Measurements from ENCODE around the gene FOXP1. TPM values are rescaled to one million over a fixed set of nuclear protein-coding genes. Genes with fewer than 3 reads are reported as not detected.

The FOXP1 gene
- total RNA-seq, 1 donor from 2014 or later = 107 TPM

GRCh38 chr3:71177375-71177774 is 406.2 kb downstream of the FOXP1 start:
- H3K27ac Mint-ChIP-seq (ENCODE audit: unreplicated experiment) = no peak overlapping the region
- H3K9me3 Mint-ChIP-seq (ENCODE audit: unreplicated experiment) = no peaks in the 10 kb centered on the region

GRCh38 chr3:71176366-71176765 is 407.2 kb downstream of the FOXP1 start:
- H3K4me3 Mint-ChIP-seq (ENCODE audit: unreplicated experiment) = no peak overlapping the region
- Histone ChIP-seq H2AFZ (ENCODE audit: low read depth, low read length) (no peak overlapping the region), H3K9ac (ENCODE audit: low read length) (no peak overlapping the region), H3K9me3 (ENCODE audit: insufficient read depth, low read depth, low read length) (no peaks in the 10 kb centered on the region), H4K20me1 (ENCODE audit: insufficient read depth, low read length) (no peaks in the 10 kb centered on the region), H3K27ac (ENCODE audit: low read depth, low read length) (no peak overlapping the region), H3K4me3 (ENCODE audit: insufficient read depth, low read depth, low read length) (no peak overlapping the region), H3K36me3 (ENCODE audit: insufficient read depth, low read length) (no peaks in the 10 kb centered on the region), H3K4me1 (ENCODE audit: insufficient read depth, low read length) (peaks cover 23% of the 10 kb centered on the region), H3K27me3 (ENCODE audit: insufficient read depth, low read length) (no peaks in the 10 kb centered on the region), H3K4me2 (ENCODE audit: low read length) (no peak overlapping the region), H3K79me2 (ENCODE audit: insufficient read depth, low read length) (no peaks in the 10 kb centered on the region)
- H3K27me3 Mint-ChIP-seq (ENCODE audit: low read depth, unreplicated experiment) = no peaks in the 10 kb centered on the region
- FAIRE-seq (no peak), DNase-seq (ENCODE audit: low read depth) (no peak)
- no peaks in the 10 kb centered on the region for H3K9me3 Mint-ChIP-seq (ENCODE audit: unreplicated experiment)
- no peak overlapping the region for H3K27ac Mint-ChIP-seq (ENCODE audit: unreplicated experiment)
- H3K36me3 Mint-ChIP-seq (ENCODE audit: low read depth, unreplicated experiment) = peaks cover 17% of the 10 kb centered on the region
- no peak for TF ChIP-seq CTCF (IDR thresholded peaks at IDR 0.05; ENCODE audit: insufficient read depth, low read depth, low read length)
- TF ChIP-seq EZH2 (IDR thresholded peaks at IDR 0.05; ENCODE audit: insufficient read depth, low read length) = no peak
- peaks cover 23% of the 10 kb centered on the region for H3K4me1 Mint-ChIP-seq (ENCODE audit: low read depth, unreplicated experiment)

More at GRCh38 chr3:71177375-71177774, 406.2 kb downstream of the FOXP1 start:
- no peak overlapping the region for H2AFZ ChIP-seq (ENCODE audit: low read depth, low read length)
- no peaks in the 10 kb centered on the region for H3K79me2 ChIP-seq (ENCODE audit: insufficient read depth, low read length)
- H3K4me1 Mint-ChIP-seq (ENCODE audit: low read depth, unreplicated experiment) = peaks cover 22% of the 10 kb centered on the region
- no peaks in the 10 kb centered on the region for H4K20me1 ChIP-seq (ENCODE audit: insufficient read depth, low read length)
- no peaks in the 10 kb centered on the region for H3K9me3 ChIP-seq (ENCODE audit: insufficient read depth, low read depth, low read length)
- no peaks in the 10 kb centered on the region for H3K27me3 Mint-ChIP-seq (ENCODE audit: low read depth, unreplicated experiment)
- H3K36me3 ChIP-seq (ENCODE audit: insufficient read depth, low read length) = no peaks in the 10 kb centered on the region
- H3K27ac ChIP-seq (ENCODE audit: low read depth, low read length) = no peak overlapping the region
- no peak overlapping the region for H3K4me3 ChIP-seq (ENCODE audit: insufficient read depth, low read depth, low read length)
- H3K9ac ChIP-seq (ENCODE audit: low read length) = no peak overlapping the region
- peaks cover 20% of the 10 kb centered on the region for H3K4me1 ChIP-seq (ENCODE audit: insufficient read depth, low read length)
- H3K27me3 ChIP-seq (ENCODE audit: insufficient read depth, low read length) = no peaks in the 10 kb centered on the region
- FAIRE-seq (no peak), DNase-seq (ENCODE audit: low read depth) (no peak)
- H3K4me2 ChIP-seq (ENCODE audit: low read length) = no peak overlapping the region
- no peak overlapping the region for H3K4me3 Mint-ChIP-seq (ENCODE audit: unreplicated experiment)
- H3K36me3 Mint-ChIP-seq (ENCODE audit: low read depth, unreplicated experiment) = peaks cover 17% of the 10 kb centered on the region
- no peak for TF ChIP-seq EZH2 (IDR thresholded peaks at IDR 0.05; ENCODE audit: insufficient read depth, low read length)
- TF ChIP-seq CTCF (IDR thresholded peaks at IDR 0.05; ENCODE audit: insufficient read depth, low read depth, low read length) = no peak

- peak; percentile 41 for DNase-seq (ENCODE audit: low read depth)
- Mint-ChIP-seq H3K27me3 (ENCODE audit: low read depth, unreplicated experiment) (no peaks in the 10 kb centered on the region), H3K9me3 (ENCODE audit: unreplicated experiment) (no peaks in the 10 kb centered on the region), H3K4me1 (ENCODE audit: low read depth, unreplicated experiment) (peaks cover 23% of the 10 kb centered on the region), H3K4me3 (ENCODE audit: unreplicated experiment) (no peak overlapping the region), H3K27ac (ENCODE audit: unreplicated experiment) (no peak overlapping the region), H3K36me3 (ENCODE audit: low read depth, unreplicated experiment) (peaks cover 18% of the 10 kb centered on the region)
- no peak overlapping the region for H2AFZ ChIP-seq (ENCODE audit: low read depth, low read length)
- no peak overlapping the region for H3K27ac ChIP-seq (ENCODE audit: low read depth, low read length)
- H3K4me3 ChIP-seq (ENCODE audit: insufficient read depth, low read depth, low read length) = no peak overlapping the region
- no peak overlapping the region for H3K9ac ChIP-seq (ENCODE audit: low read length)
- no peak for FAIRE-seq
- no peak for TF ChIP-seq EZH2 (IDR thresholded peaks at IDR 0.05; ENCODE audit: insufficient read depth, low read length)
- TF ChIP-seq CTCF (IDR thresholded peaks at IDR 0.05; ENCODE audit: insufficient read depth, low read depth, low read length) = no peak
- no peaks in the 10 kb centered on the region for H3K79me2 ChIP-seq (ENCODE audit: insufficient read depth, low read length)
- H3K4me1 ChIP-seq (ENCODE audit: insufficient read depth, low read length) = peaks cover 23% of the 10 kb centered on the region
- no peaks in the 10 kb centered on the region for H3K27me3 ChIP-seq (ENCODE audit: insufficient read depth, low read length)
- no peaks in the 10 kb centered on the region for H4K20me1 ChIP-seq (ENCODE audit: insufficient read depth, low read length)
- no peaks in the 10 kb centered on the region for H3K36me3 ChIP-seq (ENCODE audit: insufficient read depth, low read length)
- no peak overlapping the region for H3K4me2 ChIP-seq (ENCODE audit: low read length)
- no peaks in the 10 kb centered on the region for H3K9me3 ChIP-seq (ENCODE audit: insufficient read depth, low read depth, low read length)
Measured at GRCh38 chr3:71175691-71176365, 407.7 kb downstream of the FOXP1 start.

All from astrocyte (in vitro differentiated cells and primary cell).